ENCODE results near the gene TMEM178A. TPM values are rescaled to one million over a fixed set of nuclear protein-coding genes. Genes with fewer than 3 reads are reported as not detected.
"Not testable (repeated sequence)": the region's sequence is repeated elsewhere in the genome, so short reads cannot be mapped to it uniquely, and the experiment has no call there.

The TMEM178A gene
- total RNA-seq, 1 experiment from 2014 or later = 7.5 TPM

- H3K27me3 Mint-ChIP-seq (ENCODE audit: low read depth) = no peaks in the 10 kb centered on the region; the same call in 1 of the 2 replicates
- no peak overlapping the region for H3K4me2 ChIP-seq (ENCODE audit: insufficient read depth, insufficient read length, low read length)
- H3K23ac ChIP-seq (ENCODE audit: insufficient read length, low read depth, low read length) = no peak overlapping the region
- no peak overlapping the region for H2BK120ac ChIP-seq (ENCODE audit: low read depth, low read length, poor library complexity, severe bottlenecking)
- no peak overlapping the region for H4K8ac ChIP-seq (replicated peaks; ENCODE audit: insufficient read length, low read depth, low read length)
- H4K5ac ChIP-seq (ENCODE audit: insufficient read length, low read depth, low read length) = no peak overlapping the region
- H3K9ac ChIP-seq (ENCODE audit: extremely low read depth, insufficient read length, low read length) = no peak overlapping the region
- H3K27ac Mint-ChIP-seq = 0 out of 7 replicates have a peak overlapping the region, but pooled peaks of 1 of the 3 experiments have one; percentile 32
- peaks cover 2% of the 10 kb centered on the region; the same call in 1 of the 2 replicates for H3K4me1 ChIP-seq (ENCODE audit: insufficient read depth, low read length)
- no peaks in the 10 kb centered on the region for H3K27me3 ChIP-seq (ENCODE audit: insufficient read depth, low read length)
- no peak overlapping the region for H3K4me3 Mint-ChIP-seq
- H3K27ac ChIP-seq (ENCODE audit: insufficient read length, low read depth, low read length) = no peak overlapping the region
- H2BK5ac ChIP-seq (ENCODE audit: insufficient read length, low read length) = no peak overlapping the region
- H3K79me2 ChIP-seq (ENCODE audit: insufficient read depth, low read length) = no peaks in the 10 kb centered on the region
- H4K20me1 ChIP-seq (ENCODE audit: control insufficient read depth, insufficient read depth, insufficient read length) = no peaks in the 10 kb centered on the region
- no peak overlapping the region for H3T11ph ChIP-seq (ENCODE audit: low read length)
- no peaks in the 10 kb centered on the region for H3K9me3 ChIP-seq (ENCODE audit: control insufficient read depth, low read depth, low read length)
- H2BK12ac ChIP-seq (ENCODE audit: insufficient read length, low read depth, low read length) = no peak overlapping the region
- WGBS (ENCODE audit: extremely low coverage, insufficient read length, low lambda C conversion rate) = no CpG with 5 or more reads among the region's 5 CpGs
- no peak overlapping the region for H2BK15ac ChIP-seq (ENCODE audit: low read depth, low read length)
- no peaks in the 10 kb centered on the region for H3K23me2 ChIP-seq (ENCODE audit: insufficient read length, low read depth, low read length, poor library complexity, severe bottlenecking)
- H2BK20ac ChIP-seq (ENCODE audit: low read depth, low read length, poor library complexity, severe bottlenecking) = no peak overlapping the region
- H3K9me3 Mint-ChIP-seq = peaks cover 5 to 8% of the 10 kb centered on the region in 2 experiments; a peak in 4 of 5 replicates
- peaks cover 0 to 3% (median 0%) of the 10 kb centered on the region in 3 experiments; a peak in 2 of 7 replicates for H3K36me3 Mint-ChIP-seq (ENCODE audit: insufficient read depth in 1 of 3, low read depth in 3 of 3)
- peaks cover 12 to 15% of the 10 kb centered on the region in 2 experiments for H3K4me1 Mint-ChIP-seq
- no peak overlapping the region for H3K18ac ChIP-seq (ENCODE audit: insufficient read length, low read depth, low read length)
- TF ChIP-seq CTCF (conservative IDR thresholded peaks at IDR 0.05) = no peak
- no peak for DNase-seq
- H3K56ac ChIP-seq (ENCODE audit: insufficient read length, low read depth, low read length) = no peak overlapping the region
- no peak overlapping the region for H3K14ac ChIP-seq (ENCODE audit: insufficient read depth, low read length)
- H2AK5ac ChIP-seq (ENCODE audit: insufficient read length, low read length) = no peak overlapping the region
- no peak overlapping the region for H4K91ac ChIP-seq (ENCODE audit: insufficient read length, low read depth, low read length)
- H3K4ac ChIP-seq (ENCODE audit: low read depth, low read length) = no peak overlapping the region
- H2AFZ ChIP-seq (ENCODE audit: low read length) = no peak overlapping the region
- no peaks in the 10 kb centered on the region for H3K79me1 ChIP-seq (ENCODE audit: insufficient read depth, low read depth, low read length, poor library complexity, severe bottlenecking)
Measured at GRCh38 chr2:39625927-39626270, 39.8 kb upstream of the TMEM178A start.

- not testable (repeated sequence) for H3K4me3 Mint-ChIP-seq; H2BK15ac ChIP-seq (ENCODE audit: low read depth, low read length); H2AK5ac ChIP-seq (ENCODE audit: insufficient read length, low read length); H2AFZ ChIP-seq (ENCODE audit: low read length); H3K23me2 ChIP-seq (ENCODE audit: insufficient read length, low read depth, low read length, poor library complexity, severe bottlenecking); H3K9me3 ChIP-seq (ENCODE audit: control insufficient read depth, low read depth, low read length); H3K56ac ChIP-seq (ENCODE audit: insufficient read length, low read depth, low read length); H3K14ac ChIP-seq (ENCODE audit: insufficient read depth, low read length); H3K18ac ChIP-seq (ENCODE audit: insufficient read length, low read depth, low read length); H4K20me1 ChIP-seq (ENCODE audit: control insufficient read depth, insufficient read depth, insufficient read length); H3K27ac Mint-ChIP-seq; H4K5ac ChIP-seq (ENCODE audit: insufficient read length, low read depth, low read length); H2BK5ac ChIP-seq (ENCODE audit: insufficient read length, low read length); H3K9ac ChIP-seq (ENCODE audit: extremely low read depth, insufficient read length, low read length); H3K9me3 Mint-ChIP-seq; H3K79me2 ChIP-seq (ENCODE audit: insufficient read depth, low read length); H2BK120ac ChIP-seq (ENCODE audit: low read depth, low read length, poor library complexity, severe bottlenecking); H2BK12ac ChIP-seq (ENCODE audit: insufficient read length, low read depth, low read length); H3K27me3 Mint-ChIP-seq (ENCODE audit: low read depth); H3K27me3 ChIP-seq (ENCODE audit: insufficient read depth, low read length); H3K36me3 Mint-ChIP-seq (ENCODE audit: insufficient read depth in 1 of 3, low read depth in 3 of 3); H3K23ac ChIP-seq (ENCODE audit: insufficient read length, low read depth, low read length); H3T11ph ChIP-seq (ENCODE audit: low read length); H3K4me2 ChIP-seq (ENCODE audit: insufficient read depth, insufficient read length, low read length); H2BK20ac ChIP-seq (ENCODE audit: low read depth, low read length, poor library complexity, severe bottlenecking); H4K91ac ChIP-seq (ENCODE audit: insufficient read length, low read depth, low read length); H3K79me1 ChIP-seq (ENCODE audit: insufficient read depth, low read depth, low read length, poor library complexity, severe bottlenecking); H3K4me1 ChIP-seq (ENCODE audit: insufficient read depth, low read length); H3K27ac ChIP-seq (ENCODE audit: insufficient read length, low read depth, low read length); H3K4ac ChIP-seq (ENCODE audit: low read depth, low read length); H4K8ac ChIP-seq (replicated peaks; ENCODE audit: insufficient read length, low read depth, low read length); DNase-seq
- no CpG with 5 or more reads among the region's 28 CpGs for WGBS (ENCODE audit: extremely low coverage, insufficient read length, low lambda C conversion rate)
- H3K4me1 Mint-ChIP-seq = peaks cover 12 to 15% of the 10 kb centered on the region in 2 experiments
Measured at GRCh38 chr2:39628346-39628745, 37.4 kb upstream of the TMEM178A start.

Data from H9 (cell line).